22Rv1 (cell line): ENCODE measurements around the gene SIGLEC14.

ENCODE experiments used
- ZFX ChIP-seq: fragments of 450-650 bp; IDR thresholded peaks from 2 replicates; pipeline ENCODE4 v1.6.1; 2017; ENCODE audit warnings: antibody characterized with exemption, borderline replicate concordance
- TF ChIP-seq, protein P1 (sequence below): fragments of 450-650 bp; IDR thresholded peaks from 2 replicates; pipeline ENCODE4 v1.5.1; 2017; ENCODE audit warnings: mild to moderate bottlenecking

DNA sequence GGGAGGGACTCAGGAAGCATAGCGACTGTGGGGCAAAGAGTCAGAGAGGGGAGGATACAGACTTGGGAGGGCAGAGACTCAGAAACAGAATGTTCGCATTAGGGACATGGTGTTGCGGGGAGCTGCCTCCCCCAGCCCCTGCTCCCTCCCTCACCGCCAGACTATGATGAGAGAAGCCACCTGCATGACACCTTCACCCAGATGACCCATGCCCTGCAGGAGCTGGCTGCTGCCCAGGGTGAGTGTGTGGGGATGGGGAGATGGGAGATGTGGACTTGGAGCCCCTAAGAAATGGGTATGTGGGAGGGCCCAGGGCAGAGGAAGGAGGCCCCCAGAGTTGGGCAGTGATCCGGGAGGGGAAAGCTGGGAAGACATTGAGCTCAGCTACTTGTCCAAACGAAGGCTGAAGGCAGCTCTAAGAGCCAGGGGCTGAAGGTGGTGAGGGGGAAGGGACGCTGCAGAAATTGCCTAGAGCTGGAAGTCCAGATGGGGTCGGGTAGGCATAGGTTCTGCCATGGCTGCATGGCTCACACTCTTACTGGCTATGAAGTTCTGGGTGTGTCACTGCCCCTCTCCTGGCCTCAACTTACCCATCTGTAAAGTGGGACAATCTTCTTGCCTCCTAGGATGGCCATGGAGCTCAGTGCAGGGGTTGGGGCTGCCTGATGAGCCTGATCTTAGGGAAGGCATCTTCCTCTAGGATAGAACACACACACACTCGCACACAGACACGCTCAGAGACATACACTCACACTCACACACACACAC is 47.9 kb upstream of the SIGLEC14 start:
- TF ChIP-seq, protein P1, sequence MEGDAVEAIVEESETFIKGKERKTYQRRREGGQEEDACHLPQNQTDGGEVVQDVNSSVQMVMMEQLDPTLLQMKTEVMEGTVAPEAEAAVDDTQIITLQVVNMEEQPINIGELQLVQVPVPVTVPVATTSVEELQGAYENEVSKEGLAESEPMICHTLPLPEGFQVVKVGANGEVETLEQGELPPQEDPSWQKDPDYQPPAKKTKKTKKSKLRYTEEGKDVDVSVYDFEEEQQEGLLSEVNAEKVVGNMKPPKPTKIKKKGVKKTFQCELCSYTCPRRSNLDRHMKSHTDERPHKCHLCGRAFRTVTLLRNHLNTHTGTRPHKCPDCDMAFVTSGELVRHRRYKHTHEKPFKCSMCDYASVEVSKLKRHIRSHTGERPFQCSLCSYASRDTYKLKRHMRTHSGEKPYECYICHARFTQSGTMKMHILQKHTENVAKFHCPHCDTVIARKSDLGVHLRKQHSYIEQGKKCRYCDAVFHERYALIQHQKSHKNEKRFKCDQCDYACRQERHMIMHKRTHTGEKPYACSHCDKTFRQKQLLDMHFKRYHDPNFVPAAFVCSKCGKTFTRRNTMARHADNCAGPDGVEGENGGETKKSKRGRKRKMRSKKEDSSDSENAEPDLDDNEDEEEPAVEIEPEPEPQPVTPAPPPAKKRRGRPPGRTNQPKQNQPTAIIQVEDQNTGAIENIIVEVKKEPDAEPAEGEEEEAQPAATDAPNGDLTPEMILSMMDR, result no peak
- no peak for TF ChIP-seq ZFX
